NCI-H1092 (cell line): ENCODE measurements around the gene TEDC1.

Experiments used
- DNase-seq: peaks from one replicate; lab custom pipeline; 2025; lab: John Stamatoyannopoulos, UW

Gene TEDC1

DNA sequence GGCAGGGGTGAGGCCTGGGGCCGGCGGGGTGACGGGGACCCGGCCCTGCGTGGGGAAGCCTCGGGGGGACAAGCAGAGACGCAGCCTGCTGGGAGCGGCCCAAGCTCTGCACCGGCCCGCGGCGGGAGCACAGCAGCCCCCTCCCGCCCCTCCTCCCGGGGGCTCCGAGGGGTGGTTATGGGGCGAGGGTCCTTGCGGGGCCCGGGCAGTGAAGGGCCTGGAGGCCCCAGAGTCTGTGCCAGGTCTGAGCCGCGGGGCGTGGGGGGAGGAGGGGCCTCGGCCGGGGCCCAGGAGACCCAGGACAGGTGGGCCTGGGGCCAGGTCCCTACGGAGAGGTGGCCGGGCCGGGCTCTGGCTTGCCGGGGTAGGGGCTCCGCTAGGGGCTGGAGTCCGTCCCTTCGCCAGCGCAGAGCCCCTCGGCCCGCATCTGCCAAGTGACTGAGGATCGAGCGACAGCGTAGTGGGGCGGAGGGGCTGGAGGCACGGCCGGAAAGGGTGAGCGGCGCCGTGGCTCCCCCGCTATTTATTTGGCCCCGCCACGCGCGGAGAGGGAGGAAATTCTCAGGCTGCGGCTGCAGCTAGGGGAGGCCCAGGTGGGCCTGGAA, 35.8 kb downstream of the TEDC1 start:
- no peak for DNase-seq

DNA sequence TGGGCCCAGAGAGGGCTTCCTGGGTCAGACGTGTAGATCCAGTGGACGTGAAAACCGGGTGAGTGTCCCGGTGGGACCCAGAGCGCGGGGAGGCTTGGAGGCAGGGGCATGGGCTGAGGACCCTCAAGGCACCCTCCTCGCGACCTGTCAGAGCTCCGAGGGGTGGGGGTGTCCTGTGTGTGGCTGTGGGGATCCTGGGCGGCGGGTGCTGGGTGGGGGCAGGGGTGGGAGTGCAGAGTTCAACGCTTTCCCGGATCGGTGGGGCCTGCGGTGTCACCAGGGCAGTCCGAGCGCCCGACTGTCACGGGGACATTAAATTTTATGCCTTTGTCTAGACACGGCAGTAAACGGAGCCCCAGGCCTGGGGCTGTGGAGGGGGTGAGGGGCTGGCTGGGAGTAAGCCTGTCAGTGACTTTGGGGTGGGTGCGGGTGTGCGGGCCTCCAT, 36.4 kb downstream of the TEDC1 start:
- no peak for DNase-seq

DNA sequence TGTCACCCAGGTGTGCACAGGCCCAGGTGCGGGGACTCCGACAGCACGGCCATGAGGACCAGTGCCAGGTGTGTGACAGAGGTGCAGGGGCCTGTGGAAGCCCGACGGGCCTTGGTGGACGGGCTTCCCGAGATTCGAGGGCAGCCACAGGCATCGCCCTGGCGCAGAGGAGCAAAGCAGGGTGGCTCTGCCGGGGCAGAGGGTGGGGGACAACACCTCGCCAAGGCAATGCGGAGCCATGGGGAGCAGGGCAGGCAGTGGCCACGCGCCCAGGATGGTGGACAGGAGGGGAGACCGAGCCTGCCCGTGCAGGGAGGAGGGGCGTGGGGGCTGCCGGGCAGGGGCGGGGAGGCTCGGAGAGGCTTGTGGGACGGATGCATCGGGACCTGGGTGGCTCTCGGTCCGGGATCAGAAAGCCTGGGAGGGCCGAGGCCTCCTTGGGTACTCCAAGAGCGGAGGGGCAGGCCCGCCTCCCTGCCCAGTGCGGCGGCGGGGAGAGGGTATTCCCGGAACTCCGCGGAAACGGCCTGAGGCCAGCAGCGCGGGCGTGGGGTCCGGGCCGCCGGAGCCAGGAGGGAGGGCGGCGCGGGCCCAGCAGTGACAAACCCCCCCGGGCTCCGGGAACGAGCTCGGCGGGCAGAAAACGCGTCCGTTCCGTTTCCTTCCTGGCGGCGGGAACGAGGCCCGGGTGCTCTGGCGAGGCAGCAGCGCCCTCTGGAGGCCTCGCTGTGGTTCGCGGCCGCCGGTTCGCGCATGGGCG, 37.0 kb downstream of the TEDC1 start:
- peak; percentile 54 for DNase-seq

DNA sequence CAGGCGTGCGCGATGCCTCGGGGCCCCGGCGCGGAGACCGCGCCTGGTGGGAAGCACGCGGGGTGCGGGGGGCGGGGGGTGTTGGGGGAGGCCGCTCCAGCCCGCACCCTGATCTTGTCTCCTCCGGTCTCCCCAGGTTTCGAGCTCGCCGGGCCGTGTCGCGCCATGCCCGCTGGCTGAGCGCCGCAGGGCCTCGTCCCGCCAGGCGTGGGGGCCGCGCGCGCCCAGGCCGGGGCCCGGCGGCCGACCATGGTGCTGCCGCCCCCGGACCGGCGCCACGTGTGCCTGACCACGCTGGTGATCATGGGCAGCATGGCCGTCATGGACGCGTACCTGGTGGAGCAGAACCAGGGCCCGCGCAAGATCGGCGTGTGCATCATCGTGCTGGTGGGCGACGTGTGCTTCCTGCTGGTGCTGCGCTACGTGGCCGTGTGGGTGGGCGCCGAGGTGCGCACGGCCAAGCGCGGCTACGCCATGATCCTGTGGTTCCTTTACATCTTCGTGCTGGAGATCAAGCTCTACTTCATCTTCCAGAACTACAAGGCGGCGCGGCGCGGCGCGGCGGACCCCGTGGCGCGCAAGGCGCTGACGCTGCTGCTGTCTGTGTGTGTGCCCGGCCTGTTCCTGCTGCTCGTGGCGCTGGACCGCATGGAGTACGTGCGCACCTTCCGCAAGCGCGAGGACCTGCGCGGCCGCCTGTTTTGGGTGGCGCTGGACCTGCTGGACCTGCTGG, 37.7 kb downstream of the TEDC1 start:
- no peak for DNase-seq

DNA sequence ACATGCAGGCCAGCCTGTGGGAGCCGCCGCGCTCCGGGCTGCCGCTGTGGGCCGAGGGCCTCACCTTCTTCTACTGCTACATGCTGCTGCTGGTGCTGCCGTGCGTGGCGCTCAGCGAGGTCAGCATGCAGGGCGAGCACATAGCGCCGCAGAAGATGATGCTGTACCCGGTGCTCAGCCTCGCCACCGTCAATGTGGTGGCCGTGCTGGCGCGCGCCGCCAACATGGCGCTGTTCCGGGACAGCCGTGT, 38.2 kb downstream of the TEDC1 start:
- no peak for DNase-seq

DNA sequence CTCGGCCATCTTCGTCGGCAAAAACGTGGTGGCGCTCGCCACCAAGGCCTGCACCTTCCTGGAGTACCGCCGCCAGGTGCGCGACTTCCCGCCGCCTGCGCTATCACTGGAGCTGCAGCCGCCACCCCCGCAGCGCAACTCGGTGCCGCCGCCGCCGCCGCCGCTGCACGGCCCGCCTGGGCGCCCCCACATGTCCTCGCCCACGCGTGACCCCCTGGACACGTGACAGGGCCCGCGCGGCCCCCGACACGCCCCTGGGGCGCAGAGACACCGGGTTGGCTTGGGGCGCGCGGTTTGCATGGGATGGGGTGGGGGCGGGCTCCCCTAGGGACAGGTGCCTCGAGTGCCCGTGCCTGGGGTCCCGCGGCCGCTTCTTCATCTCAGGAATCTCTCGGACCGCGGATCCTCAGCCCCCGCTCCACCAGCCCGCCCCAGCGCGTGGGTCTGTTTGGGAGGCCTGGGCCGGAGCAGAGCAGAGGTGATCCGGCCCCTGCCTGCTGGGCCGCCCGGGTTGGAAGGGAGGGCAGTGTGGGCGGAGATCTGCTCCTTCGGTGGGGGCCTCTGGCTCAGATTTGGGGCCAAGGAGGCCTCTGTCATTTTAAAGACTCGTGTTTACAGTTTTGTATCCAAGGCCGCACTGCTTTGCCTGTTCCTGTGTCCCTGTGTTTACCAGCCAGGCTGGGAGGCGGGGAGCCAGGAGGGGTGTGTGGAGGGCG, 38.7 kb downstream of the TEDC1 start:
- DNase-seq, result no peak

DNA sequence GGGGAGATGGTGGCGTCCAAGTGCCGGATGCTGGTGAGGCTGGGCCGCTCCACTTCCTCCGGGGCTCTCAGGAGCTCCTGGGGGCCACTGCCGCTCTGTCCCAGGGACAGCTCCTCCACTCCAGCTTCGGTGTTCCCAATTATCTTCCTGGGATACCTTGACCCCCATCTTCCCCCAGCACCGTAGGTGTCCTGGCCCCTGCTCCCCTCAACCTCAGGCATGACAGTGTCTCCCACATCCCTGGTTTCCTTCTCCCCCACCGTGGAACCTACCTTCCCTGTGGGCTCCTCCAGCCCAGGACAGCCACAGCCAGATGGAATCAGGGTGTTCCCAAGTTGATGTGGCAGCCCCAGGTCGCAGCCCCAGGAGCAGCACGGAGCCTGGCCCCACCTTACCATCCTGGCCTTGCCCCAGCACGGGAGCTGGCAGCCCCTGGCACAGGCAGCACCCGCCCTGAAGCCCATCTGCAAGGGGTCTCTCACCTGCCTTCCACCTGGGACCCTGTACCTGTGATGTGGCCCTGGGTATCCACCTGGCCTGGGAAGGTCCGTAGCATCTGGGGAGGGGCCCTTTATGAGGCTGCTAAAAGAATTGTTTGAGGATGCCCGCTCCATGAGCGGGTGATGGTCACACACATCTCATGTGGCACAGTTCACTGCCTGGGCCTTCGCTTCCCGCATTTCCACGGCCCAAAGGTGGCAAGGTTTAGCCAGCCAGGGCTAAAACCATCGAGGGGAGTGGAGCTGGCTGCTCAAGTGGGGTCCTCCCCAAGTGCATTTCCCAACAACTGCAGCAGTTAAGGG, 39.4 kb downstream of the TEDC1 start:
- no peak for DNase-seq

DNA sequence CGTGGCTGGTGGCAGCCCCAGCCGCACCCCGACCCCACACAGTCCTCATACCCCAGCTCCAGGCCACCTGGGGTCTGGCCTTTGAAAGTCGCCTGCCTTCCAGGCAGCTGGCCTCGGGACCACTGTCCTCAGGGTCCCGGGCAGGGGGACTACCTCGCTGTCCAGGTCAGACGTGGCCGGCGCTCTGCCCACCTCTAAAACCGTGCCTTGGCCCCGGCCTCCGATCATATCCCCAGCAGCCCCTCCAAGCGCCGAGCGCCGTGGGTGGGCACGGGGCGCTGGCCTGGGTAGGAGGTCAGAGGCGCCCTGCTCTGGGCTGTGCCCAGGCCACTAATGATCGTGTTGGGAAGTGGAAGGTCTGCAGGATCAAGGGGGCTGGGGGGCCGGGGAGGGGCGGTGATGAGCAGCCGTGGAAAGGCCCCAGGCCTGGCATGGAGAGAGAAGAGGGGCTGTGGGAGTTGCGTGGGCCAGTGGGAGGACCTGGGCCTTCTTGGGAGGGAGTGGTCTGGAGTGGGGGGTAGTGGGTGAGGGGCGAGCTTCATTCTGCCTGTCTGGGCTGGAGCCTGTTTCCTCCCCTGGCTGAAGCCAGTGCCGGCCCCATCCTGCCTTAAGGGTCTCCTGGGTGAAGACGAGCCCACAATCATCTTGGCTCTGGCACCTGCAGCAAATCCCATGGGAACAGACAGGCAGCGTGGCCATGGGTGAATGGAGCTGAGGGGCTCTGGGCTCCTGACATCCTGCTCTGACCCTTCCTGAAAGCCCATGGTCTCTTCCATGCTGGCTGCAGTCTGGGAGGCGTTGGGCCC, 40.2 kb downstream of the TEDC1 start:
- no peak for DNase-seq

DNA sequence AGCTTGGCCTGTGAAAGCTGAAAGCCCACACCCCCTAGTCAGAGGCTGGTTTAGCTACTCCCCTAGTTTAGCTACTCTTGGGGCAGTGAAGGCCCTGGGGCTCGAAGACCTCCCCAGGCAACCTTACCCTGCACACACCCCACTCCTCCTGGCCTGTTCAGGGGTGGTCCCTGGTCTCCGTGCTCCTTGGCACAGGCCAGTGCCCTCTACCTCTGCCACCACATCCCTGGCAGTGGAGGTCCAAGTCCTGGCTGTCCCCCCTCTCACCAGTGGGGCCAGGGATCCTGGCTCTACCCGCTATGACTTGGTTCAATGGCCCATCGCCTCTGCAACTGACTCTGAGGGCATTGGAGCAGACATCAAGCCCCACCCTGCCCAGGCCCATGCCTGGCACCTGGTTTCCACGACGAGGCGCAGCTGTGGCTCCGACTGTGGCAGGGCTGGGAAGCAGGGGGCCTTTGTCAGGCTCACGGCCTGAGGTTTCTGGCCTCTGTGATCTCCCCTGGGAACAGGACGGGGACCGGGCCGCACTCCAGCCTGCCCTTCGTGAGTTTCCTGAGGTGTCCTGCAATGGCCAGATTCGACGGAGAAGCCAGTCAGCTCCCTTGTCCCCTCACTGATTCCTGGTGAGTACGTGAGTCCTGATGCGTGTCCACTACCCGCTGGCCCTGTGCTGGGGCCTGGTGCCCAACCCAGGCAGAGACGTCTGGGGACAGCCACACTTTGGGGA, 41.0 kb downstream of the TEDC1 start:
- DNase-seq, result no peak

DNA sequence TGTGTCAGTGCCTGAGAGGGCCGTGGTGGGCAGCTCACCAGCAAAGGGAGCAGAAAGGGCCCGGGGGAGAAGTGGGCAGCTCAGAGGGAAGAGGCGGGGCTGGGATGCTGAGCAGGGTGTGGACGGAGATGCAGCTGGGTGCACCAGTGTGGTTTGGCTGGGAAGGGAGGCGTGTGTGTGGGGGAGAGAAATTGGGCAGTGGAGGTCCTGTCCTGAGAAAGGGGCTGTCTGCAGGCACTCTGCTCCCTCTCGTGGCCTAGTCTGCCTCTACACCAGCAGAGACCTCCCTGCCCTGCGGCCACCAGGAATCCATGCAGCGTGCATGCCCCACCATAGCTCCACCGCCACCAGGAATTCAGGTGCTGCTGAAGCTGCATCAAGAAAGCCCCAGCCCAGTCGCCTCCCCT, 41.7 kb downstream of the TEDC1 start:
- no peak for DNase-seq

DNA sequence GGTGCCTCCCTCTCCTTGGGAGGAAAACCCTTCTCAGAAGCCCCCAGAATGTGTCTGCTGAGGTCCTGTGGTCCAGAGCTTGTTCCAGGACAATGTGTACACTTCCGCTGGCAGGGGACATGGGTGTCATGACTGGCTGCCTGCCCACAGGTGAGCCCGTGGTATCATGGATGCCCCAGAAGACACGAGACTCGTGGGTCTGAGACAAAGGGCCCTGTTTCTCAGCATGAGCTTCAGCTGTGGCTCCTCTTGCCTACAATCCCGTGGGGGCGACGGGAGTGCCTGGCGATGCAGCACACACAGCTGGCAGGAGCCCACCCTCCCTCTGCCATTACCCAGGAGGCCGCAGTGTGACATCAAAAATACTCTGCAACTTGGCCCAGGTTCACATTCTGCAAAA, 42.3 kb downstream of the TEDC1 start:
- no peak for DNase-seq

DNA sequence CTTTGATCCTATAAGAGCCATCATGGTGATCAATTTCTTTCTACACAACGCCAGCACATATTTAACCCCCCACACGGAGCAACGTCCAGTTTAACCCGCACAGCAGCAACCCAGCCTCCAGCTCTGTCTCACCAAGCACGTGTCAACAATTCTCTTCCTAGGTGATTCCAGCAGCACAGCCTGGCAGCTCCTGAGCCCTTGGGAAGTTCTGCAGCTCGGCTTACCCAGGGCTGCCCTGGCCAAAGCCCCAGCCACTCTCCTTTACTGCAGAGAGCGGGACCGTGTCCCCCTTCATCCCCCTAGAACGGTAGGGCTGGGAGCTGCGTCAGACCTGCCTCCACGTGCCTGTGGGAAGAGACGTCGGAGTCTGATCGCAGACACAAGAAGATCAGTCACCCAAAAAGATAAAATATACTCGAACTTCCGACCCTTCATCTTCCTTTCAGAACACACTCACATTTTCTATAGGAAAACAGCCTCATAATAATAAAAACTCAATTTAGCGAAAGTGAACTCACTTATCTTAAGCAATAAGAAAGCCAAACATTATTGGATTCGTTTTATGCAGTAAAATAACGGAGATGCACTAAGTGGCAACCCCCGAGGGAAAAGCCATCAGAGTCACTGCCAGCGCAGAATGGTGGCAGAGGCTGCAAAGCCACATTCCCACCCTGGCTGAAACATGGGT, 42.9 kb downstream of the TEDC1 start:
- no peak for DNase-seq

DNA sequence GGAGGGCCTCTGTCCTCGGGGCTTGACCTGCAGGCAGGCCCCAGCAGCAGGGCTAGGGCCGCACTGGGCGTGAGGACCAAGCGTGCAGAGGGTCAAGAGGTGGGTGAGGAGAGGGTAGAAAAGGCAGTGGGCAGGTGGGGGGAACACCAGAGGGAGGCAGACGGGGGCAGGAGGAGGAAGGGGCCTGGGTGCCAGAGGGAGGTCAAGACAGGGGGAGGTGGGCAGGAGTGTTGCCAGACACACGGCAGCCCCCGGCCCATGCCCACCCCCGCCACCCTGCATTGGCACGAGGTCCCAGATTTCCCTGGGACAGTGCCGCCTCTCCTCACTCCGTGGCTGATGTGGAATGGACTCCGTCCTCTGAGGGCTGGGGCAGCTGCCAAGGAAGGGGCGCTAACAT, 43.5 kb downstream of the TEDC1 start:
- DNase-seq, result no peak

DNA sequence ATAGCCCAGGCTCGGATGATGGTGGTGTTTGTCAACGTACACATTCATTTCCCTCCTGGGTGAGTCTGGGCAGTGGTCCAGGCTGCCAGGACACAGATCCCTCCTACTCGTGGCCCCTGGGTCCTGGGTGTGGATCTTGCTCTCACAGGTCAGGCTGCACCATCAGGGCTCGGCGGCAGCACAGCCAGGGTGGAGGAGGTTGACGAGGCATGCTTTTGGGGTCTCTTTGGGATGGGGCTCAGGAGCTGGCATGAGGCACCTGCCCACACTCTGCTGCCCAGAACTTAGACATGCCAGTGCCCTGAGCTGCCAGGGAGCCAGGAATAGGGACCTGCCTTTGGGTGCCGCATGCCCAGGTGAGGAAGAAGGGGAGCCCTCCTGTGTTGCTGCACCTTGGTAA, 45.0 kb downstream of the TEDC1 start:
- DNase-seq, result no peak

DNA sequence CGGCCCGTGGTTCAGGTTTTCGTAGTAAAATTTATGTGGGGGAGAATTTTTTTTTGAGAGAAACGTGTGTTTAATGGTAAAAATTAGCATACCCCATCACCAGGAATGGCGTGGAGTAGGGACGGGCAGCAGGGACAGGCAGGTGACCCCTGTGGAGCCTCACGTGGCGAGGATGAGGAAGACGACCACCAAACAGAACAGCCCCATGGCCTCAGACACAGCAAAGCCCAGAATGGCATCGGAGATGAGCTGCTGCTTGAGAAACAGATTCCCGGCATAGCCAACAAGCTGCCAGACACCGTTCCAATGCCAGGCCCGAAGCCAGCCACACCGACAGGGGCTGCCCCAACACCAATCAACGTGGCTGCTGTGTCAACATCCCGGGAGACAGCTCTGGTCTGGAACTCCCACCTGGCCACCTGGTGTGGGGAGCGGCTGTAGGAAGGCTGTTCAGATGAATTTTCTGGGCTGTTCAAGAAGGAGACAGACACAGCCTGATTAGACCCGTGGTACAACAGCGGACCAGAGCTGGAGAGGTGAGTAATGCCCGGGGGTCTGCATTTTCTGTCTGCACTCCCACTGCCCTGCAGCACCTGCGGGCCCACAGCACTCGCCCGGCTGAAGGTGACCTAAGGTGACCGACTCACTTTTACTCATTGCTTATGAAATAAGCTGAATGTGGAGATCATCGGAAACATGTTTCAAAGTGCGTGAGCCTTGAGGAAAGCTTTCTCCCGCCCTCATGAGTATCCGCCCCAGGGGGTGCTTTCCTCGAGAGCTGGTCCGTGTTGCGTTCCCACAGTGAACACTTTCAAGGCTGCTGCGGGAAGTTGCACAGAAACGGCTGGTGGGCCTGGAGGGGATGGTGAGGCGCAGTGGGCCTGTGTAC, 45.9 kb downstream of the TEDC1 start:
- peak; percentile 20 for DNase-seq

DNA sequence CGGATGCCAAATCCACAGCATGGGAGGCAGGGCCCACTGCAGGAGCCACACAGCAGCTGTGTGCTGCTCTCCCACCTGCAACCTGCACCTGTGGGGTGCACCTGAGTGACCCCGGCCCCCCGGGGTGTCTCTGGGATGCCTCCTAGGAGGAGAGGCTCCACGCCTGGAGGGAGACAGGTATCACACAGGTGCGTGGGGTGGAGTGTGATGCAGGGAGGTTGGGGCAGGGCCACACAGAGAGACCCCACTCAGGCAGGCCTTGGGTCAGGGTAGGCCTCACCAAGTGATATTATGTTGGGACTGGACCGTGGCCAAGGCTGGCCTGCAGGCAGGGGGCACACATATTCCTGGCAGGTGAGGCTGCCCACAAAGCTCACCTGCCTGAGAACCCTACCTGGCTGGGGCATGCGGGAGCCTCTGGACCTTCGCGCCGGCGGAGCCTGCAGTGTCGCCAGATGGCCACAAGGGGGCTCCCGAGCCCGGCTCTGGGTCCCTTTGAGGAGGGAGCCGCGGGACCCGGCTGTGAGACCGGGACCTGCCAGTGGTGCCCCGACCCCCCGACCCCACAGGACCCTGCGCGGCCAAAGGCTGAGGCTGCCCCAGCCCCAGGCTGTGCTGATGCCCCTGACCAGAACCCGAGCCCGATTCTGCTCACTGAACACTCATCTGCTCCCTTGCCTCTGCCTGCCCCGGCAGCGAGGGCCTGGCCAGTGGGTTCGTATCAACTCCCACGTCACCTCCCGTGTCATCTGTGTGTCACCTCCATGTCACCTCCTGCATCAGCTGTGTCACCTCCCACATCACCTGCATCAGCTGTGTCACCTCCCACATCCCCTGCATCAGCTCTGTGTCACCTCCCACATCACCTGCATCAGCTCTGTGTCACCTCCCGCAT, 46.8 kb downstream of the TEDC1 start:
- peak; percentile 12 for DNase-seq

DNA sequence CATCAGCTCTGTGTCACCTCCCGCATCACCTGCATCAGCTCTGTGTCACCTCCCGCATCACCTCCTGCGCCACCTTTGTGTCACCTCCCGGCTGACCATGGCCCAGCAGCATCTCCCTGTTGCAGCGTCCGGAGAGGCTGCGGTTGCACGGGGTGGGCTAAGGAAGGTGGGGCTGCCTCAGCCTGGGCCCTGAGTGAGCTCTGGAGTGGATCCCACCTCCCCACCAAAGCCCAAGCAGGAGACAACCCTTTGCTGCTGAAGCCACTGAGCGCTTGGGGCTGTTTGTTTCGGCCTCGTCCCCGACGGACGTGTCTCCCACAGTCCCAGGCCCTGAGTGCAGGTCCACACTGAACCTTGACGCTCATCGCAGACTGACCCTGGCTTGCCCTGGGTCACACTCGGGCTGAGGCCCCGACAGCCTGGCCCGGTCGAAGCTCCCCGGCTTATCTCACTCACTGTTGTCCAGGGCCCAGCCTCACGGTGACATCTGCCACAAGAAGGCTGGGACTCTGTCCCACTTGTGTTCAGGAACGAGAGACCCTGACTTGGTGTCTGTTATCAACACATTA, 47.5 kb downstream of the TEDC1 start:
- DNase-seq, result no peak
